H9 (cell line): ENCODE measurements around the gene GDF15. TPM values are rescaled to one million over a fixed set of nuclear protein-coding genes. Genes with fewer than 3 reads are reported as not detected.

Experiments
- DNase-seq: peaks from one replicate; pipeline ENCODE4 v3.0.0-alpha.2; 2017
- H2AFZ ChIP-seq: one replicate; pipeline ENCODE4 v1.6.1; 2013; ENCODE audit warnings: mild to moderate bottlenecking, low read length, control low read depth, moderate library complexity
- H2AK5ac ChIP-seq: 2 replicates; pipeline ENCODE4 v1.6.1; 2013; ENCODE audit warnings: low read length, control low read depth, mixed read lengths; ENCODE audit not compliant: insufficient read length
- H2BK120ac ChIP-seq: one replicate; pipeline ENCODE4 v1.6.1; 2013; ENCODE audit warnings: low read depth, mild to moderate bottlenecking, low read length, control low read depth, inconsistent platforms; ENCODE audit not compliant: poor library complexity, severe bottlenecking
- H2BK12ac ChIP-seq: 2 replicates; pipeline ENCODE4 v1.6.1; 2013; ENCODE audit warnings: low read length, control low read depth, mixed read lengths, low read depth; ENCODE audit not compliant: insufficient read length
- H2BK15ac ChIP-seq: 2 replicates; pipeline ENCODE4 v1.6.1; 2013; ENCODE audit warnings: low read depth, low read length, control low read depth
- H2BK20ac ChIP-seq: one replicate; pipeline ENCODE4 v1.6.1; 2013; ENCODE audit warnings: low read depth, mild to moderate bottlenecking, low read length, control low read depth, inconsistent platforms; ENCODE audit not compliant: poor library complexity, severe bottlenecking
- H2BK5ac ChIP-seq: 2 replicates; pipeline ENCODE4 v1.6.1; 2013; ENCODE audit warnings: low read length, control low read depth, mixed read lengths; ENCODE audit not compliant: insufficient read length
- H3K14ac ChIP-seq: 2 replicates; pipeline ENCODE4 v1.6.1; 2013; ENCODE audit warnings: low read length, control low read depth; ENCODE audit not compliant: insufficient read depth
- H3K18ac ChIP-seq: 2 replicates; pipeline ENCODE4 v1.6.1; 2013; ENCODE audit warnings: low read depth, mild to moderate bottlenecking, mixed read lengths, low read length, control low read depth; ENCODE audit not compliant: insufficient read length
- H3K23ac ChIP-seq: 2 replicates; pipeline ENCODE4 v1.6.1; 2013; ENCODE audit warnings: low read length, control low read depth, mixed read lengths, low read depth; ENCODE audit not compliant: insufficient read length
- H3K23me2 ChIP-seq: 2 replicates; pipeline ENCODE4 v1.6.1; 2013; ENCODE audit warnings: low read depth, mild to moderate bottlenecking, mixed read lengths, low read length, control low read depth; ENCODE audit not compliant: insufficient read length, poor library complexity, severe bottlenecking
- H3K27ac ChIP-seq: 2 replicates; pipeline ENCODE4 v1.5.1; 2013; ENCODE audit warnings: low read length, control low read depth, mixed read lengths, low read depth; ENCODE audit not compliant: insufficient read length
- H3K27me3 ChIP-seq: 2 replicates; pipeline ENCODE4 v1.6.1; 2013; ENCODE audit warnings: low read length, control low read depth, inconsistent platforms; ENCODE audit not compliant: insufficient read depth
- H3K4ac ChIP-seq: 2 replicates; pipeline ENCODE4 v1.6.1; 2013; ENCODE audit warnings: low read depth, mild to moderate bottlenecking, control low read depth, inconsistent platforms, low read length, moderate library complexity
- H3K4me1 ChIP-seq: 2 replicates; pipeline ENCODE4 v1.6.1; 2013; ENCODE audit warnings: low read length, control low read depth, inconsistent platforms; ENCODE audit not compliant: insufficient read depth
- H3K4me2 ChIP-seq: 2 replicates; pipeline ENCODE4 v1.6.1; 2013; ENCODE audit warnings: low read length, control low read depth, mixed read lengths; ENCODE audit not compliant: insufficient read length, insufficient read depth
- H3K56ac ChIP-seq: 2 replicates; pipeline ENCODE4 v1.6.1; 2013; ENCODE audit warnings: low read depth, mild to moderate bottlenecking, mixed read lengths, low read length, control low read depth; ENCODE audit not compliant: insufficient read length
- H3K79me1 ChIP-seq: 2 replicates; pipeline ENCODE4 v1.6.1; 2013; ENCODE audit warnings: low read depth, mild to moderate bottlenecking, moderate library complexity, low read length, control low read depth, inconsistent platforms; ENCODE audit not compliant: insufficient read depth, poor library complexity, severe bottlenecking
- H3K79me2 ChIP-seq: 2 replicates; pipeline ENCODE4 v1.6.1; 2013; ENCODE audit warnings: low read length, control low read depth, inconsistent platforms; ENCODE audit not compliant: insufficient read depth
- H3K9ac ChIP-seq: 2 replicates; pipeline ENCODE4 v1.6.1; 2013; ENCODE audit warnings: low read length, control low read depth, mixed read lengths; ENCODE audit not compliant: insufficient read length; ENCODE audit errors: extremely low read depth
- H3K9me3 ChIP-seq: one replicate; pipeline ENCODE4 v1.6.1; 2013; ENCODE audit warnings: low read depth, low read length, inconsistent platforms; ENCODE audit not compliant: control insufficient read depth
- H3T11ph ChIP-seq: one replicate; pipeline ENCODE4 v1.6.1; 2013; ENCODE audit warnings: mild to moderate bottlenecking, low read length, control low read depth, inconsistent platforms
- H4K20me1 ChIP-seq: one replicate; pipeline ENCODE4 v1.6.1; 2013; ENCODE audit not compliant: control insufficient read depth, insufficient read length, insufficient read depth
- H4K5ac ChIP-seq: 2 replicates; pipeline ENCODE4 v1.6.1; 2013; ENCODE audit warnings: low read depth, mild to moderate bottlenecking, mixed read lengths, low read length, control low read depth; ENCODE audit not compliant: insufficient read length
- H4K8ac ChIP-seq: replicated peaks from 2 replicates; pipeline ENCODE4 v1.6.1; 2013; ENCODE audit warnings: low read length, control low read depth, mixed read lengths, low read depth; ENCODE audit not compliant: insufficient read length
- H4K91ac ChIP-seq: 2 replicates; pipeline ENCODE4 v1.6.1; 2013; ENCODE audit warnings: low read depth, mild to moderate bottlenecking, moderate library complexity, mixed read lengths, low read length, control low read depth; ENCODE audit not compliant: insufficient read length
- H3K27ac Mint-ChIP-seq, 3 experiments: 2 replicates in 2 of 3; 3 replicates in 1 of 3; pipeline ENCODE4 v1.8.0; 2020 to 2021; ENCODE audit warnings: mixed read lengths in 3 of 3, mild to moderate bottlenecking in 1 of 3, moderate library complexity in 1 of 3
- H3K27me3 Mint-ChIP-seq: 2 replicates; pipeline ENCODE4 v1.8.0; 2021; ENCODE audit warnings: low read depth, mild to moderate bottlenecking, moderate library complexity, mixed read lengths
- H3K36me3 Mint-ChIP-seq, 3 experiments: 2 replicates in 2 of 3; 3 replicates in 1 of 3; pipeline ENCODE4 v1.8.0; 2020 to 2021; ENCODE audit warnings: low read depth in 3 of 3, mixed read lengths in 3 of 3; ENCODE audit not compliant: insufficient read depth in 1 of 3
- H3K4me1 Mint-ChIP-seq, 2 experiments: 2 replicates each; pipeline ENCODE4 v1.8.0; 2020; ENCODE audit warnings: mixed read lengths in 2 of 2
- H3K4me3 Mint-ChIP-seq, 2 experiments: 2 replicates in 1 of 2; 3 replicates in 1 of 2; pipeline ENCODE4 v1.8.0; 2020 to 2021; ENCODE audit warnings: mild to moderate bottlenecking in 2 of 2, mixed read lengths in 2 of 2, moderate library complexity in 1 of 2
- H3K9me3 Mint-ChIP-seq, 2 experiments: 2 replicates in 1 of 2; 3 replicates in 1 of 2; pipeline ENCODE4 v1.8.0; 2020; ENCODE audit warnings: mild to moderate bottlenecking in 2 of 2, mixed read lengths in 2 of 2, moderate library complexity in 1 of 2
- WGBS: extraction: QIAGEN DNeasy Blood & Tissue Kit; methylation state at CpG from one replicate; pipeline ENCODE4 v1.1.7; 2013; ENCODE audit warnings: missing lambda C conversion rate, low lambda C conversion rate, mixed read lengths; ENCODE audit not compliant: insufficient read length; ENCODE audit errors: extremely low coverage; 5-methylcytosine and 5-hydroxymethylcytosine counted together
- total RNA-seq: library from RNA; stranded (reverse); gene quantifications from 2 replicates; pipeline ENCODE4 v1.2.1, GENCODE V29; 2021
- TF ChIP-seq, protein P1 (sequence below): fragments of 200-600 bp; sonication (generic); conservative IDR thresholded peaks from 3 replicates; pipeline ENCODE4 v1.8.0; 2021; ENCODE audit warnings: antibody characterized with exemption, mild to moderate bottlenecking

The GDF15 gene
- total RNA-seq, 1 experiment from 2014 or later = 5.7 TPM

DNA sequence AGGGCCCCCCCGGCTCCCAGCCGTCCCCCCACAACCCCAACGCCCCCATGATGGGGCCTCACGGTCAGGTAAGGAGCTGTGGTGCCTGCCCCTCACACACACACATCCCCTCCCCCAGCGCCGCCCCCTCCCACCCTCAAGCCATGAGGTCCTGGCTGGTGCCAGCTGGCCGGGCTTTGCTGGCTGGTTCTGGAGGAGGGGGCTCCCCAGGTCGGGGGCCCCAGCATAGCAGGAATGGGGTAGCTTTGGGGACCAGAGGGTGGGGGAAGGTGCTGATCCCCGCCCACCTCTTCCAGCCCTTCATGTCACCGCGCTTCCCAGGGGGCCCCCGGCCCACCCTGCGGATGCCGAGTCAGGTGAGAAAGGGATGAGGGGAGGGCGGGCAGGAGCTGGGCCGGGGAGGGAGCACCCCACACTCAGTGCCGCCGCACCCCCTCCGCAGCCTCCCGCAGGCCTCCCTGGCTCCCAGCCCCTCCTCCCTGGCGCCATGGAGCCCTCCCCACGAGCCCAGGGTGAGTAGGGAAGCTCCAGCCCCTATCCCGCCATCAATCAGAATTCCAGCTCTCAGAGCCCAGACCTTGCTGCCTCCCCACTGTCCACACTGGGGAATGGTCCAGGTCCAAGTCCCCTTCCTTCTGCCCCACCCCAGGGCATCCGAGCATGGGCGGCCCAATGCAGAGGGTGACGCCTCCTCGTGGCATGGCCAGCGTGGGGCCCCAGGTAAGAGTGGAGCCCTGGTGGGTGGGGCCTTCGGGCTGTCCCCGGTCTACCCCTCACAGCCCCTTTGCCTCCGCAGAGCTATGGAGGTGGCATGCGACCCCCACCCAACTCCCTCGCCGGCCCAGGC lies 45.6 kb downstream of the GDF15 start:
- Mint-ChIP-seq H3K9me3 (no peaks in the 10 kb centered on the region; a peak in 1 of 5 replicates), H3K27ac (no peak overlapping the region), H3K27me3 (peaks cover 2% of the 10 kb centered on the region), H3K4me3 (peak overlapping the region in 1 of 2 experiments; percentile 41; a peak in 2 of 5 replicates), H3K36me3 (peaks cover 2 to 21% (median 19%) of the 10 kb centered on the region in 3 experiments; a peak in 6 of 7 replicates), H3K4me1 (peaks cover 18 to 25% of the 10 kb centered on the region in 2 experiments)
- H2BK12ac ChIP-seq = no peak overlapping the region
- H2AFZ ChIP-seq = no peak overlapping the region
- no peak overlapping the region for H3K4me2 ChIP-seq
- H3K4me1 ChIP-seq = no peaks in the 10 kb centered on the region; the same call in 1 of the 2 replicates
- H3K23me2 ChIP-seq = peaks cover 8% of the 10 kb centered on the region
- no peak overlapping the region for H3K23ac ChIP-seq
- H3K56ac ChIP-seq = no peak overlapping the region
- no peak overlapping the region for H4K91ac ChIP-seq
- no peak overlapping the region for H2BK120ac ChIP-seq
- no peak overlapping the region for H3K4ac ChIP-seq
- no peak overlapping the region for H4K8ac ChIP-seq
- H4K20me1 ChIP-seq = peaks cover 3% of the 10 kb centered on the region
- H2BK20ac ChIP-seq = no peak overlapping the region
- H3K27me3 ChIP-seq = no peaks in the 10 kb centered on the region
- no peak overlapping the region for H2AK5ac ChIP-seq
- H3K27ac ChIP-seq = no peak overlapping the region
- H3K79me1 ChIP-seq = no peaks in the 10 kb centered on the region
- no peaks in the 10 kb centered on the region for H3K9me3 ChIP-seq
- H3K9ac ChIP-seq = no peak overlapping the region
- H3K79me2 ChIP-seq = no peaks in the 10 kb centered on the region
- no peak overlapping the region for H2BK5ac ChIP-seq
- H2BK15ac ChIP-seq = no peak overlapping the region
- no peak overlapping the region for H3T11ph ChIP-seq
- DNase-seq = no peak
- TF ChIP-seq, protein P1, sequence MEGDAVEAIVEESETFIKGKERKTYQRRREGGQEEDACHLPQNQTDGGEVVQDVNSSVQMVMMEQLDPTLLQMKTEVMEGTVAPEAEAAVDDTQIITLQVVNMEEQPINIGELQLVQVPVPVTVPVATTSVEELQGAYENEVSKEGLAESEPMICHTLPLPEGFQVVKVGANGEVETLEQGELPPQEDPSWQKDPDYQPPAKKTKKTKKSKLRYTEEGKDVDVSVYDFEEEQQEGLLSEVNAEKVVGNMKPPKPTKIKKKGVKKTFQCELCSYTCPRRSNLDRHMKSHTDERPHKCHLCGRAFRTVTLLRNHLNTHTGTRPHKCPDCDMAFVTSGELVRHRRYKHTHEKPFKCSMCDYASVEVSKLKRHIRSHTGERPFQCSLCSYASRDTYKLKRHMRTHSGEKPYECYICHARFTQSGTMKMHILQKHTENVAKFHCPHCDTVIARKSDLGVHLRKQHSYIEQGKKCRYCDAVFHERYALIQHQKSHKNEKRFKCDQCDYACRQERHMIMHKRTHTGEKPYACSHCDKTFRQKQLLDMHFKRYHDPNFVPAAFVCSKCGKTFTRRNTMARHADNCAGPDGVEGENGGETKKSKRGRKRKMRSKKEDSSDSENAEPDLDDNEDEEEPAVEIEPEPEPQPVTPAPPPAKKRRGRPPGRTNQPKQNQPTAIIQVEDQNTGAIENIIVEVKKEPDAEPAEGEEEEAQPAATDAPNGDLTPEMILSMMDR = no peak
- no peak overlapping the region for H3K14ac ChIP-seq
- no peak overlapping the region for H3K18ac ChIP-seq
- H4K5ac ChIP-seq = no peak overlapping the region
- no CpG with 5 or more reads among the region's 34 CpGs for WGBS
